HG03066 (cell line): ENCODE results near the gene FAM120AOS.
"Not testable (repeated sequence)": the region's sequence is repeated elsewhere in the genome, so short reads cannot be mapped to it uniquely, and the experiment has no call there.

ENCODE experiments used
- ATAC-seq: cut with Tn5 transposase; IDR thresholded peaks from one replicate; pipeline ENCODE4 v1.9.1; 2021; ENCODE audit warnings: low read depth; ENCODE audit not compliant: unreplicated experiment

The FAM120AOS gene

GRCh38 chr9:93446073-93446472 is 7.3 kb downstream of the FAM120AOS start:
- ATAC-seq: no peak

- no peak for ATAC-seq
Observed at GRCh38 chr9:93440896-93441580, 12.3 kb downstream of the FAM120AOS start.

- not testable (repeated sequence) for ATAC-seq
Observed at GRCh38 chr9:93439301-93439700, 14.1 kb downstream of the FAM120AOS start.

GRCh38 chr9:93437996-93438395 is 15.4 kb downstream of the FAM120AOS start:
- no peak for ATAC-seq

GRCh38 chr9:93436655-93437407 is 16.6 kb downstream of the FAM120AOS start:
- no peak for ATAC-seq

GRCh38 chr9:93436218-93436617 is 17.2 kb downstream of the FAM120AOS start:
- no peak for ATAC-seq

GRCh38 chr9:93435386-93435785 is 18.0 kb downstream of the FAM120AOS start:
- no peak for ATAC-seq

- no peak for ATAC-seq
Observed at GRCh38 chr9:93434056-93434455, 19.3 kb downstream of the FAM120AOS start.

- ATAC-seq: no peak
Observed at GRCh38 chr9:93432964-93433363, 20.4 kb downstream of the FAM120AOS start.

- ATAC-seq: no peak
Observed at GRCh38 chr9:93431539-93432105, 21.8 kb downstream of the FAM120AOS start.

GRCh38 chr9:93427655-93428379 is 25.6 kb downstream of the FAM120AOS start:
- ATAC-seq: no peak

GRCh38 chr9:93422977-93423616 is 30.3 kb downstream of the FAM120AOS start:
- no peak for ATAC-seq

- ATAC-seq: no peak
Observed at GRCh38 chr9:93419023-93419422, 34.4 kb downstream of the FAM120AOS start.

- no peak for ATAC-seq
Observed at GRCh38 chr9:93417538-93417937, 35.8 kb downstream of the FAM120AOS start.

- ATAC-seq: no peak
Observed at GRCh38 chr9:93416530-93417235, 36.7 kb downstream of the FAM120AOS start.

GRCh38 chr9:93415176-93415690 is 38.1 kb downstream of the FAM120AOS start:
- no peak for ATAC-seq

- no peak for ATAC-seq
Observed at GRCh38 chr9:93413530-93413929, 39.9 kb downstream of the FAM120AOS start.

GRCh38 chr9:93406371-93406770 is 47.0 kb downstream of the FAM120AOS start:
- no peak for ATAC-seq

- ATAC-seq: no peak
Observed at GRCh38 chr9:93398471-93398870, 54.9 kb downstream of the FAM120AOS start.
